Activated T-cell treated with anti-CD3 and anti-CD28 coated beads, Interleukin-2, amount 50 U/mL, for 72 hours (primary cell): ENCODE data around the gene COBL. TPM values are rescaled to one million over a fixed set of nuclear protein-coding genes. Genes with fewer than 3 reads are reported as not detected.

Experiments used
- ATAC-seq, 2 donors: fragments of 150-1000 bp; cut with Tn5 transposase; replicated peaks in 1 of 2; 2 replicates each; pipeline ENCODE4 v1.10.0; 2021; ENCODE audit warnings: moderate library complexity in 2 of 2, mild to moderate bottlenecking in 1 of 2
- DNase-seq, 2 donors: peaks; one replicate each; pipeline ENCODE4 v3.0.0; 2021 to 2022; ENCODE audit warnings: mixed read lengths in 1 of 2
- H3K27ac Mint-ChIP-seq: one replicate; pipeline ENCODE4 v1.8.0; 2022; ENCODE audit warnings: mild to moderate bottlenecking, moderate library complexity, mixed read lengths
- H3K27me3 Mint-ChIP-seq: one replicate; pipeline ENCODE4 v1.8.0; 2022; ENCODE audit warnings: low read depth, mixed read lengths
- H3K36me3 Mint-ChIP-seq, 2 donors: one replicate each; pipeline ENCODE4 v1.8.0; 2022; ENCODE audit warnings: mixed read lengths in 2 of 2, mild to moderate bottlenecking in 1 of 2; ENCODE audit not compliant: insufficient read depth in 2 of 2
- H3K4me1 Mint-ChIP-seq: one replicate; pipeline ENCODE4 v1.8.0; 2022; ENCODE audit warnings: low read depth, mixed read lengths
- H3K4me3 Mint-ChIP-seq, 2 donors: one replicate each; pipeline ENCODE4 v1.8.0; 2022; ENCODE audit warnings: mild to moderate bottlenecking in 2 of 2, mixed read lengths in 2 of 2, moderate library complexity in 2 of 2
- H3K9me3 Mint-ChIP-seq, 2 donors: one replicate each; pipeline ENCODE4 v1.8.0; 2022; ENCODE audit warnings: mixed read lengths in 2 of 2
- total RNA-seq, 2 donors: library from RNA; stranded (reverse); gene quantifications; one replicate each; pipeline ENCODE4 v1.2.3, GENCODE V29; 2022

Gene COBL
- total RNA-seq, 2 donors from 2014 or later, result not detected

GRCh38 chr7:51346126-51346525 is 29.5 kb upstream of the COBL start:
- Mint-ChIP-seq H3K4me3 (no peak overlapping the region), H3K4me1 (no peaks in the 10 kb centered on the region), H3K27ac (no peak overlapping the region), H3K36me3 (no peaks in the 10 kb centered on the region), H3K9me3 (no peaks in the 10 kb centered on the region), H3K27me3 (peaks cover 7% of the 10 kb centered on the region)
- no peak for DNase-seq
- no peak for ATAC-seq

GRCh38 chr7:51344406-51345138 is 28.0 kb upstream of the COBL start:
- Mint-ChIP-seq H3K4me3 (no peak overlapping the region), H3K27me3 (peaks cover 7% of the 10 kb centered on the region), H3K27ac (no peak overlapping the region), H3K4me1 (no peaks in the 10 kb centered on the region), H3K36me3 (no peaks in the 10 kb centered on the region), H3K9me3 (no peaks in the 10 kb centered on the region)
- no peak for DNase-seq
- ATAC-seq, result no peak

GRCh38 chr7:51340936-51341335 is 24.3 kb upstream of the COBL start:
- ATAC-seq (no peak), DNase-seq (no peak)
- H3K9me3 Mint-ChIP-seq, result no peaks in the 10 kb centered on the region
- no peak overlapping the region for H3K4me3 Mint-ChIP-seq
- peaks cover 13% of the 10 kb centered on the region for H3K27me3 Mint-ChIP-seq
- no peak overlapping the region for H3K27ac Mint-ChIP-seq
- no peaks in the 10 kb centered on the region for H3K36me3 Mint-ChIP-seq
- H3K4me1 Mint-ChIP-seq, result no peaks in the 10 kb centered on the region

- DNase-seq, result no peak
- H3K27ac Mint-ChIP-seq, result no peak overlapping the region
- no peak overlapping the region for H3K4me3 Mint-ChIP-seq
- no peak for ATAC-seq
- no peaks in the 10 kb centered on the region for H3K36me3 Mint-ChIP-seq
- no peaks in the 10 kb centered on the region for H3K9me3 Mint-ChIP-seq
- H3K4me1 Mint-ChIP-seq, result no peaks in the 10 kb centered on the region
- H3K27me3 Mint-ChIP-seq, result peaks cover 13% of the 10 kb centered on the region
Observed at GRCh38 chr7:51340029-51340838, 23.6 kb upstream of the COBL start.

- Mint-ChIP-seq H3K4me3 (no peak overlapping the region), H3K36me3 (no peaks in the 10 kb centered on the region), H3K4me1 (no peaks in the 10 kb centered on the region), H3K9me3 (no peaks in the 10 kb centered on the region), H3K27ac (no peak overlapping the region), H3K27me3 (peaks cover 6% of the 10 kb centered on the region)
- ATAC-seq, result no peak
- DNase-seq, result no peak
Observed at GRCh38 chr7:51335057-51335456, 18.4 kb upstream of the COBL start.

- Mint-ChIP-seq H3K27me3 (no peaks in the 10 kb centered on the region), H3K36me3 (no peaks in the 10 kb centered on the region), H3K9me3 (no peaks in the 10 kb centered on the region), H3K4me3 (no peak overlapping the region), H3K27ac (no peak overlapping the region), H3K4me1 (no peaks in the 10 kb centered on the region)
- no peak for DNase-seq
- no peak for ATAC-seq
Observed at GRCh38 chr7:51329696-51330263, 13.2 kb upstream of the COBL start.

- H3K9me3 Mint-ChIP-seq, result no peaks in the 10 kb centered on the region
- no peak for DNase-seq
- H3K27ac Mint-ChIP-seq, result no peak overlapping the region
- H3K36me3 Mint-ChIP-seq, result no peaks in the 10 kb centered on the region
- ATAC-seq, result no peak
- no peaks in the 10 kb centered on the region for H3K4me1 Mint-ChIP-seq
- no peaks in the 10 kb centered on the region for H3K27me3 Mint-ChIP-seq
- no peak overlapping the region for H3K4me3 Mint-ChIP-seq
Observed at GRCh38 chr7:51328351-51328801, 11.8 kb upstream of the COBL start.

GRCh38 chr7:51327287-51327717 is 10.7 kb upstream of the COBL start:
- Mint-ChIP-seq H3K4me3 (no peak overlapping the region), H3K27ac (no peak overlapping the region), H3K9me3 (no peaks in the 10 kb centered on the region), H3K27me3 (no peaks in the 10 kb centered on the region), H3K36me3 (no peaks in the 10 kb centered on the region), H3K4me1 (no peaks in the 10 kb centered on the region)
- ATAC-seq (no peak), DNase-seq (no peak)

- ATAC-seq (no peak), DNase-seq (no peak)
- no peaks in the 10 kb centered on the region for H3K4me1 Mint-ChIP-seq
- H3K27me3 Mint-ChIP-seq, result no peaks in the 10 kb centered on the region
- no peaks in the 10 kb centered on the region for H3K9me3 Mint-ChIP-seq
- H3K27ac Mint-ChIP-seq, result no peak overlapping the region
- H3K36me3 Mint-ChIP-seq, result no peaks in the 10 kb centered on the region
- H3K4me3 Mint-ChIP-seq, result no peak overlapping the region
Observed at GRCh38 chr7:51326656-51327286, 10.2 kb upstream of the COBL start.

- H3K27ac Mint-ChIP-seq, result no peak overlapping the region
- no peaks in the 10 kb centered on the region for H3K27me3 Mint-ChIP-seq
- H3K36me3 Mint-ChIP-seq, result no peaks in the 10 kb centered on the region
- H3K4me3 Mint-ChIP-seq, result no peak overlapping the region
- no peaks in the 10 kb centered on the region for H3K4me1 Mint-ChIP-seq
- DNase-seq (no peak), ATAC-seq (no peak)
- no peaks in the 10 kb centered on the region for H3K9me3 Mint-ChIP-seq
Observed at GRCh38 chr7:51325908-51326307, 9.3 kb upstream of the COBL start.

- H3K9me3 Mint-ChIP-seq, result no peaks in the 10 kb centered on the region
Observed at GRCh38 chr7:51325261-51325676, 8.7 kb upstream of the COBL start.

GRCh38 chr7:51324206-51324898 is 7.7 kb upstream of the COBL start:
- no peak overlapping the region for H3K4me3 Mint-ChIP-seq
- no peaks in the 10 kb centered on the region for H3K36me3 Mint-ChIP-seq
- no peak for DNase-seq

More at GRCh38 chr7:51325261-51325676, 8.7 kb upstream of the COBL start:
- no peak overlapping the region for H3K4me3 Mint-ChIP-seq
- no peaks in the 10 kb centered on the region for H3K36me3 Mint-ChIP-seq
- DNase-seq (no peak), ATAC-seq (no peak)
- H3K27me3 Mint-ChIP-seq, result no peaks in the 10 kb centered on the region
- H3K4me1 Mint-ChIP-seq, result no peaks in the 10 kb centered on the region
- peak overlapping the region; percentile 11 for H3K27ac Mint-ChIP-seq

More at GRCh38 chr7:51324206-51324898, 7.7 kb upstream of the COBL start:
- H3K4me1 Mint-ChIP-seq, result no peaks in the 10 kb centered on the region
- H3K27ac Mint-ChIP-seq, result no peak overlapping the region
- no peaks in the 10 kb centered on the region for H3K27me3 Mint-ChIP-seq
- H3K9me3 Mint-ChIP-seq, result no peaks in the 10 kb centered on the region
- ATAC-seq, result no peak
